ENCODE measurements around the gene RPS6KB1. TPM values are rescaled to one million over a fixed set of nuclear protein-coding genes. Genes with fewer than 3 reads are reported as not detected.
A peak's percentile ranks its signal among the peaks of the same experiment; 100 is the strongest.
"Not testable (repeated sequence)": the region's sequence is repeated elsewhere in the genome, so short reads cannot be mapped to it uniquely, and the experiment has no call there.

Gene RPS6KB1
- total RNA-seq, 6 experiments from 2014 or later, result 25.5 to 30.2 (median 27.9) TPM

- no peaks in the 10 kb centered on the region for H3K9me3 Mint-ChIP-seq
- TF ChIP-seq CTCF (IDR thresholded peaks at IDR 0.05), result no peak
- H3K4me1 Mint-ChIP-seq (ENCODE audit: low read depth), result peaks cover 19% of the 10 kb centered on the region
- DNase-seq, result peak; percentile 61
- peak overlapping the region; percentile 76 for H3K27ac Mint-ChIP-seq
- H3K36me3 Mint-ChIP-seq (ENCODE audit: low read depth), result no peaks in the 10 kb centered on the region
- peak overlapping the region; percentile 85 for H3K4me3 Mint-ChIP-seq
- peaks cover 2% of the 10 kb centered on the region; the same call in 1 of the 2 replicates for H3K27me3 Mint-ChIP-seq (ENCODE audit: insufficient read depth)
Measured at GRCh38 chr17:59963738-59964481, 71.0 kb downstream of the RPS6KB1 start.

- Mint-ChIP-seq H3K27me3 (ENCODE audit: insufficient read depth) (peaks cover 2% of the 10 kb centered on the region; the same call in 1 of the 2 replicates), H3K4me3 (peak within 1 kb of the TSS; percentile 85)
Measured at GRCh38 chr17:59964482-59965328, 71.8 kb downstream of the RPS6KB1 start, which contains the start of gene RNFT1. TSS of gene RNFT1 (minus strand) at chr17:59964740. CDS start at chr17:59964663, 77 bp downstream.

GRCh38 chr17:59971771-59972170 lies 78.8 kb downstream of the RPS6KB1 start:
- H3K27ac Mint-ChIP-seq; H3K36me3 Mint-ChIP-seq (ENCODE audit: low read depth); DNase-seq; H3K4me1 Mint-ChIP-seq (ENCODE audit: low read depth); H3K9me3 Mint-ChIP-seq; H3K4me3 Mint-ChIP-seq; H3K27me3 Mint-ChIP-seq (ENCODE audit: insufficient read depth): not testable (repeated sequence)

More at GRCh38 chr17:59964482-59965328, 71.8 kb downstream of the RPS6KB1 start, which contains the start of gene RNFT1:
- TF ChIP-seq CTCF (IDR thresholded peaks at IDR 0.05), result no peak
- peak; percentile 56 for DNase-seq
- no peaks in the 10 kb centered on the region for H3K36me3 Mint-ChIP-seq (ENCODE audit: low read depth)
- H3K27ac Mint-ChIP-seq, result peak within 1 kb of the TSS; percentile 76
- no peaks in the 10 kb centered on the region for H3K9me3 Mint-ChIP-seq
- peaks cover 19% of the 10 kb centered on the region for H3K4me1 Mint-ChIP-seq (ENCODE audit: low read depth)

- Mint-ChIP-seq H3K27ac (no peak overlapping the region), H3K4me1 (ENCODE audit: low read depth) (no peaks in the 10 kb centered on the region), H3K36me3 (ENCODE audit: low read depth) (no peaks in the 10 kb centered on the region), H3K27me3 (ENCODE audit: insufficient read depth) (peaks cover 9% of the 10 kb centered on the region; the same call in 1 of the 2 replicates), H3K9me3 (no peaks in the 10 kb centered on the region), H3K4me3 (no peak overlapping the region)
- TF ChIP-seq CTCF (IDR thresholded peaks at IDR 0.05), result no peak
- DNase-seq, result peak; percentile 3
Measured at GRCh38 chr17:59972778-59973177, 79.9 kb downstream of the RPS6KB1 start.

GRCh38 chr17:59973483-59973882 lies 80.6 kb downstream of the RPS6KB1 start:
- H3K9me3 Mint-ChIP-seq; DNase-seq; H3K4me3 Mint-ChIP-seq; H3K36me3 Mint-ChIP-seq (ENCODE audit: low read depth); H3K27me3 Mint-ChIP-seq (ENCODE audit: insufficient read depth); H3K4me1 Mint-ChIP-seq (ENCODE audit: low read depth); H3K27ac Mint-ChIP-seq: not testable (repeated sequence)

GRCh38 chr17:59975166-59975565 lies 82.2 kb downstream of the RPS6KB1 start:
- H3K4me1 Mint-ChIP-seq (ENCODE audit: low read depth); H3K27ac Mint-ChIP-seq; H3K4me3 Mint-ChIP-seq; H3K27me3 Mint-ChIP-seq (ENCODE audit: insufficient read depth); DNase-seq; H3K36me3 Mint-ChIP-seq (ENCODE audit: low read depth); H3K9me3 Mint-ChIP-seq: not testable (repeated sequence)

GRCh38 chr17:59996608-59997007 lies 103.7 kb downstream of the RPS6KB1 start:
- H3K4me3 Mint-ChIP-seq; H3K4me1 Mint-ChIP-seq (ENCODE audit: low read depth); H3K27ac Mint-ChIP-seq: not testable (repeated sequence)

More at GRCh38 chr17:59996608-59997007, 103.7 kb downstream of the RPS6KB1 start:
- not testable (repeated sequence) for H3K27me3 Mint-ChIP-seq (ENCODE audit: insufficient read depth); H3K9me3 Mint-ChIP-seq; H3K36me3 Mint-ChIP-seq (ENCODE audit: low read depth); DNase-seq

Other genes with a start within 250 kb of the RPS6KB1 start
- 10 to 100 TPM; 20.7 to 31.8 (median 23.0) TPM for gene PTRH2, start 185.7 kb upstream of the RPS6KB1 start, total RNA-seq (2021; fragmentation: NEBNext Ultra II Directional; extraction: Animal tissue kit (Norgen Biotek cat#: 25700))
- 100 to 1,000 TPM; 121 to 155 (median 149) TPM for gene VMP1, start 185.5 kb upstream of the RPS6KB1 start, total RNA-seq (2021; fragmentation: NEBNext Ultra II Directional; extraction: Animal tissue kit (Norgen Biotek cat#: 25700))
- 1 to 10 TPM; 2.9 to 4.0 (median 3.3) TPM for gene TUBD1, start 178 bp upstream of the RPS6KB1 start, total RNA-seq (2021; fragmentation: NEBNext Ultra II Directional; extraction: Animal tissue kit (Norgen Biotek cat#: 25700))
- 10 to 100 TPM in 4 of 6 experiments, 1 to 10 TPM in 2; 9.4 to 11.9 (median 10.9) TPM for gene RNFT1, start 71.6 kb downstream of the RPS6KB1 start, total RNA-seq (2021; fragmentation: NEBNext Ultra II Directional; extraction: Animal tissue kit (Norgen Biotek cat#: 25700))
- gene HEATR6, start 185.8 kb downstream of the RPS6KB1 start, total RNA-seq (2021; fragmentation: NEBNext Ultra II Directional; extraction: Animal tissue kit (Norgen Biotek cat#: 25700)), result 10 to 100 TPM; 16.2 to 27.1 (median 21.0) TPM